Head of caudate nucleus (tissue), 42 donors: ENCODE results near the gene DPF1.
"Not testable (repeated sequence)": the region's sequence is repeated elsewhere in the genome, so short reads cannot be mapped to it uniquely, and the experiment has no call there.

Experiments used
- DNase-seq, 42 donors: peaks; one replicate each; pipeline versions ENCODE4 v3.0.0 to v3.0.0-alpha.2; 2020 to 2021; ENCODE audit warnings: mixed read lengths in 7 of 42
- intact Hi-C: fragments of 100-400 bp; cut with DNase I; formaldehyde crosslinking; loops from one replicate; pipeline ENCODE4 v1.15.0; 2022

Gene DPF1

GRCh38 chr19:38224014-38224862 lies at the start of gene DPF1:
DPF1 (minus strand) TSS chr19:38224222; CDS start chr19:38224142, 80 bp downstream.
- intact Hi-C loops, result no loop called here
- DNase-seq, result peak; percentile 48 to 94 (median 86)

- intact Hi-C loops, result no loop called here
- no peak for DNase-seq
These were observed 49.5 kb upstream of the DPF1 start for GRCh38 chr19:38273499-38273898.

- DNase-seq, result no peak
- intact Hi-C loops, result no loop called here
These were observed 46.7 kb upstream of the DPF1 start for GRCh38 chr19:38270587-38271167.

- intact Hi-C loops, result no loop called here
These were observed 44.5 kb upstream of the DPF1 start for GRCh38 chr19:38268539-38268938.

GRCh38 chr19:38267761-38268483 lies 43.9 kb upstream of the DPF1 start:
- intact Hi-C loops, result no loop called here
- DNase-seq, result no peak

More at GRCh38 chr19:38268539-38268938, 44.5 kb upstream of the DPF1 start:
- DNase-seq, result no peak

GRCh38 chr19:38266981-38267597 lies 43.1 kb upstream of the DPF1 start:
- no peak for DNase-seq
- intact Hi-C loops, result no loop called here

- intact Hi-C loops, result no loop called here
- DNase-seq, result no peak
These were observed 42.0 kb upstream of the DPF1 start for GRCh38 chr19:38265921-38266429.

- peak in 1 of 42 donors; percentile 31 for DNase-seq
- intact Hi-C loops, result no loop called here
These were observed 41.3 kb upstream of the DPF1 start for GRCh38 chr19:38265213-38265861.

- intact Hi-C loops, result no loop called here
- DNase-seq, result peak in 24 of 42 donors; percentile 44 to 83 (median 67)
These were observed 40.6 kb upstream of the DPF1 start, which contains the start of gene SPINT2 for GRCh38 chr19:38264486-38265212. SPINT2 (plus strand) TSS chr19:38264573; CDS start chr19:38264893, 320 bp downstream.

- peak in 17 of 42 donors; percentile 57 to 88 (median 70) for DNase-seq
- intact Hi-C loops, result no loop called here
These were observed 39.9 kb upstream of the DPF1 start for GRCh38 chr19:38263689-38264485.

- intact Hi-C loops, result no loop called here
These were observed 38.7 kb upstream of the DPF1 start for GRCh38 chr19:38262585-38263268.

GRCh38 chr19:38261942-38262341 lies 37.9 kb upstream of the DPF1 start:
- intact Hi-C loops, DNase-seq: not testable (repeated sequence)

More at GRCh38 chr19:38262585-38263268, 38.7 kb upstream of the DPF1 start:
- no peak for DNase-seq

GRCh38 chr19:38255383-38256014 lies 31.5 kb upstream of the DPF1 start:
- intact Hi-C loops, result no loop called here

GRCh38 chr19:38253788-38254187 lies 29.8 kb upstream of the DPF1 start:
- intact Hi-C loops, result no loop called here
- no peak for DNase-seq

More at GRCh38 chr19:38255383-38256014, 31.5 kb upstream of the DPF1 start:
- DNase-seq, result peak in 21 of 42 donors; percentile 21 to 79 (median 48)

GRCh38 chr19:38252941-38253691 lies 29.1 kb upstream of the DPF1 start:
- intact Hi-C loops, result no loop called here
- DNase-seq, result peak; percentile 81 to 98 (median 94)
